Mesenchymal stem cell (in vitro differentiated cells and primary cell): ENCODE measurements around the gene BSPRY.
A peak's percentile ranks its signal among the peaks of the same experiment; 100 is the strongest.

Experiments
- DNase-seq: peaks from one replicate; pipeline ENCODE4 v3.0.0-alpha.2; 2013
- H2AFZ ChIP-seq: one replicate; pipeline ENCODE4 v1.6.1; 2013; ENCODE audit warnings: low read depth, mild to moderate bottlenecking, control low read depth, inconsistent platforms, low read length, moderate library complexity
- H2AK5ac ChIP-seq: 2 replicates; pipeline ENCODE4 v1.6.1; 2013; ENCODE audit warnings: low read length, moderate library complexity, mild to moderate bottlenecking, inconsistent platforms; ENCODE audit not compliant: severe bottlenecking
- H2BK120ac ChIP-seq: one replicate; pipeline ENCODE4 v1.6.1; 2013; ENCODE audit warnings: low read depth, mild to moderate bottlenecking, inconsistent platforms, low read length, moderate library complexity
- H2BK12ac ChIP-seq, 2 experiments: one replicate each; pipeline ENCODE4 v1.6.1; 2013; ENCODE audit warnings: inconsistent platforms in 2 of 2, low read length in 2 of 2, mild to moderate bottlenecking in 2 of 2, moderate library complexity in 2 of 2, control low read depth in 1 of 2
- H2BK15ac ChIP-seq: one replicate; pipeline ENCODE4 v1.6.1; 2013; ENCODE audit warnings: mild to moderate bottlenecking, low read depth, inconsistent platforms; ENCODE audit not compliant: poor library complexity, severe bottlenecking
- H2BK5ac ChIP-seq: 2 replicates; pipeline ENCODE4 v1.6.1; 2013; ENCODE audit warnings: low read depth, mild to moderate bottlenecking, low read length, control low read depth, inconsistent platforms; ENCODE audit not compliant: poor library complexity, severe bottlenecking
- H3K14ac ChIP-seq, 2 experiments: one replicate each; pipeline ENCODE4 v1.6.1; 2013; ENCODE audit warnings: inconsistent platforms in 2 of 2, low read length in 2 of 2, control low read depth in 1 of 2, mild to moderate bottlenecking in 1 of 2, moderate library complexity in 1 of 2
- H3K18ac ChIP-seq, 2 experiments: one replicate each; pipeline ENCODE4 v1.6.1; 2013; ENCODE audit warnings: inconsistent platforms in 2 of 2, low read length in 2 of 2, control low read depth in 1 of 2, low read depth in 1 of 2, mild to moderate bottlenecking in 1 of 2
- H3K23ac ChIP-seq, 2 experiments: one replicate each; pipeline ENCODE4 v1.6.1; 2013; ENCODE audit warnings: inconsistent platforms in 2 of 2, low read length in 2 of 2, mild to moderate bottlenecking in 2 of 2, moderate library complexity in 2 of 2, control low read depth in 1 of 2
- H3K27ac ChIP-seq: 2 replicates; pipeline ENCODE4 v1.5.1; 2013; ENCODE audit warnings: mild to moderate bottlenecking, moderate library complexity, low read length, control low read depth, inconsistent platforms; ENCODE audit not compliant: poor library complexity, severe bottlenecking
- H3K27me3 ChIP-seq, 2 experiments: 2 replicates each; pipeline versions ENCODE4 v1.6.1 to v1.7.0; 2013; ENCODE audit warnings: low read length in 2 of 2, mild to moderate bottlenecking in 2 of 2, moderate library complexity in 2 of 2, control low read depth in 1 of 2, inconsistent platforms in 1 of 2; ENCODE audit not compliant: control insufficient read depth in 1 of 2, insufficient read depth in 1 of 2
- H3K36me3 ChIP-seq, 2 experiments: 2 replicates each; pipeline versions ENCODE4 v1.6.1 to v1.7.0; 2013; ENCODE audit warnings: low read length in 2 of 2, control low read depth in 1 of 2, inconsistent platforms in 1 of 2, low read depth in 1 of 2, mild to moderate bottlenecking in 1 of 2; ENCODE audit not compliant: insufficient read depth in 2 of 2, control insufficient read depth in 1 of 2
- H3K4ac ChIP-seq, 2 experiments: one replicate each; pipeline ENCODE4 v1.6.1; 2013; ENCODE audit warnings: inconsistent platforms in 2 of 2, low read length in 2 of 2, mild to moderate bottlenecking in 2 of 2, moderate library complexity in 2 of 2, control low read depth in 1 of 2, low read depth in 1 of 2
- H3K4me1 ChIP-seq: 2 replicates; pipeline ENCODE4 v1.6.1; 2013; ENCODE audit warnings: low read depth, low read length, control low read depth; ENCODE audit not compliant: control insufficient read depth, insufficient read depth
- H3K4me2 ChIP-seq: 2 replicates; pipeline ENCODE4 v1.6.1; 2013; ENCODE audit warnings: low read length, mild to moderate bottlenecking, inconsistent platforms; ENCODE audit not compliant: poor library complexity, severe bottlenecking
- H3K4me3 ChIP-seq, 2 experiments: 2 replicates each; pipeline versions ENCODE4 v1.5.1 to v1.7.0; 2013; ENCODE audit warnings: low read length in 2 of 2, mild to moderate bottlenecking in 2 of 2, control low read depth in 1 of 2, low read depth in 1 of 2; ENCODE audit not compliant: insufficient read depth in 1 of 2
- H3K79me1 ChIP-seq: replicated peaks from 2 replicates; pipeline ENCODE4 v1.6.1; 2013; ENCODE audit warnings: mild to moderate bottlenecking, control low read depth, low read length, inconsistent platforms; ENCODE audit not compliant: poor library complexity, severe bottlenecking
- H3K9ac ChIP-seq: 2 replicates; pipeline ENCODE4 v1.7.0; 2013; ENCODE audit warnings: mild to moderate bottlenecking, low read length, moderate library complexity
- H3K9me3 ChIP-seq: 2 replicates; pipeline ENCODE4 v1.7.0; 2013; ENCODE audit warnings: mild to moderate bottlenecking, low read length; ENCODE audit not compliant: control insufficient read depth
- H4K8ac ChIP-seq: one replicate; pipeline ENCODE4 v1.6.1; 2013; ENCODE audit warnings: inconsistent platforms, mild to moderate bottlenecking, low read length, moderate library complexity
- H4K91ac ChIP-seq: one replicate; pipeline ENCODE4 v1.6.1; 2013; ENCODE audit warnings: mild to moderate bottlenecking, low read length, inconsistent platforms
- WGBS: methylation state at CpG from one replicate; pipeline ENCODE4 v1.1.7; 2013; ENCODE audit warnings: mixed read lengths; 5-methylcytosine and 5-hydroxymethylcytosine counted together

The BSPRY gene

GRCh38 chr9:113350937-113351336 lies 1.6 kb downstream of the BSPRY start:
- no peak overlapping the region for H2BK5ac ChIP-seq
- H3K4ac ChIP-seq = no peak overlapping the region
- no peaks in the 10 kb centered on the region for H3K36me3 ChIP-seq
- no peak overlapping the region for H3K14ac ChIP-seq
- no peak overlapping the region for H3K23ac ChIP-seq
- no peak overlapping the region for H2BK12ac ChIP-seq
- H3K9ac ChIP-seq = no peak overlapping the region
- H3K27me3 ChIP-seq = peaks cover 57 to 75% of the 10 kb centered on the region in 2 experiments
- DNase-seq = no peak
- no peak overlapping the region for H3K4me2 ChIP-seq
- no peaks in the 10 kb centered on the region for H3K79me1 ChIP-seq
- no peak overlapping the region for H4K8ac ChIP-seq
- H3K18ac ChIP-seq = no peak overlapping the region
- H2BK120ac ChIP-seq = no peak overlapping the region
- H3K27ac ChIP-seq = no peak overlapping the region
- no peak overlapping the region for H4K91ac ChIP-seq
- no peak overlapping the region for H3K4me3 ChIP-seq
- no peaks in the 10 kb centered on the region for H3K9me3 ChIP-seq
- no peak overlapping the region for H2BK15ac ChIP-seq
- WGBS = 50% methylated on average over 6 of the region's 6 CpGs
- no peak overlapping the region for H2AFZ ChIP-seq
- H3K4me1 ChIP-seq = peaks cover 6% of the 10 kb centered on the region
- no peak overlapping the region for H2AK5ac ChIP-seq

DNA sequence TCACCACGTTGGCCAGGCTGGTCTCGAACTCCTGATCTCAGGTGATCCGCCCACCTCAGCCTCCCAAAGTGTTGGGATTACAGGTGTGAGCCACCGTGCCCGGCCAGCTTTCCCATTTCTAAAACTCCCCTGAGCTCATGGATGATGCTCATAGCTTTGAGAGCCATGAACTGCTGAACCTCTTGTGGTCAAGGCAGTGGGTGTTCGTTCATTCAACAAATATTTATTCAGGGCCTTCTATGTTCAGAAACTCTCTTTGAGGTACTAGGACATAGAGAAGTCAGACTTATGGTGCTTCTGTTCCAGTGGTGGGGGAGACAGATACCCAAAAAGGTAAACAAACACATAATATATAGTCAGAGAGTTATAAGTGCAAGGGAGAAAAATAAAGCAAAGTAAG lies 2.7 kb downstream of the BSPRY start:
- Histone ChIP-seq H2BK5ac (no peak overlapping the region), H3K4me2 (no peak overlapping the region), H3K9ac (no peak overlapping the region), H2BK120ac (no peak overlapping the region), H3K4me1 (peaks cover 6% of the 10 kb centered on the region), H3K14ac (no peak overlapping the region), H3K27me3 (peaks cover 65 to 78% of the 10 kb centered on the region in 2 experiments), H3K79me1 (no peaks in the 10 kb centered on the region), H3K9me3 (no peaks in the 10 kb centered on the region), H4K91ac (no peak overlapping the region), H3K18ac (peak overlapping the region in 1 of 2 experiments; percentile 34), H2BK12ac (no peak overlapping the region), H3K27ac (no peak overlapping the region), H3K23ac (no peak overlapping the region), H3K4me3 (no peak overlapping the region), H4K8ac (no peak overlapping the region), H2AFZ (no peak overlapping the region), H3K4ac (no peak overlapping the region), H2AK5ac (no peak overlapping the region), H2BK15ac (no peak overlapping the region), H3K36me3 (no peaks in the 10 kb centered on the region)
- 88% methylated on average over 5 of the region's 6 CpGs for WGBS
- no peak for DNase-seq

- Histone ChIP-seq H2BK120ac (no peak overlapping the region), H3K36me3 (no peaks in the 10 kb centered on the region), H3K14ac (no peak overlapping the region), H2BK12ac (no peak overlapping the region), H3K27me3 (peaks cover 66 to 76% of the 10 kb centered on the region in 2 experiments), H3K4me2 (no peak overlapping the region), H3K4me1 (peaks cover 6% of the 10 kb centered on the region), H2AK5ac (no peak overlapping the region), H3K9me3 (no peaks in the 10 kb centered on the region), H3K4me3 (no peak overlapping the region), H4K8ac (no peak overlapping the region), H3K27ac (no peak overlapping the region), H3K23ac (peak overlapping the region in 1 of 2 experiments; percentile 40), H4K91ac (no peak overlapping the region), H3K79me1 (no peaks in the 10 kb centered on the region), H3K9ac (no peak overlapping the region), H3K4ac (no peak overlapping the region), H2AFZ (no peak overlapping the region), H3K18ac (peak overlapping the region in 1 of 2 experiments; percentile 34), H2BK15ac (no peak overlapping the region), H2BK5ac (no peak overlapping the region)
- WGBS = 67% methylated on average over 1 of the region's 1 CpG
- no peak for DNase-seq
These were observed 3.1 kb downstream of the BSPRY start for GRCh38 chr9:113352411-113352810.

- Histone ChIP-seq H3K27me3 (peaks cover 57% of the 10 kb centered on the region in 2 experiments), H3K79me1 (no peaks in the 10 kb centered on the region), H3K18ac (no peak overlapping the region), H2BK15ac (no peak overlapping the region), H3K23ac (no peak overlapping the region), H3K4me3 (no peak overlapping the region), H2BK120ac (no peak overlapping the region), H3K9ac (no peak overlapping the region), H2AK5ac (no peak overlapping the region), H3K4me2 (no peak overlapping the region), H3K4me1 (no peaks in the 10 kb centered on the region), H2BK12ac (no peak overlapping the region), H4K91ac (no peak overlapping the region), H3K9me3 (no peaks in the 10 kb centered on the region), H2AFZ (no peak overlapping the region), H3K4ac (no peak overlapping the region), H2BK5ac (no peak overlapping the region), H3K27ac (no peak overlapping the region), H3K36me3 (no peaks in the 10 kb centered on the region), H3K14ac (no peak overlapping the region), H4K8ac (no peak overlapping the region)
- DNase-seq = no peak
- WGBS = 68% methylated on average over 4 of the region's 4 CpGs
These were observed 5.8 kb downstream of the BSPRY start for GRCh38 chr9:113355040-113355596.
